ENCODE measurements around the gene SLC35B3. TPM values are rescaled to one million over a fixed set of nuclear protein-coding genes. Genes with fewer than 3 reads are reported as not detected.

Gene SLC35B3
- total and polyA plus RNA-seq, 10 of the 15 experiments (the other 5 are each of a cell fraction or from before 2014, with no cell fraction given): 10.5 to 28.1 (median 12.4) TPM

DNA sequence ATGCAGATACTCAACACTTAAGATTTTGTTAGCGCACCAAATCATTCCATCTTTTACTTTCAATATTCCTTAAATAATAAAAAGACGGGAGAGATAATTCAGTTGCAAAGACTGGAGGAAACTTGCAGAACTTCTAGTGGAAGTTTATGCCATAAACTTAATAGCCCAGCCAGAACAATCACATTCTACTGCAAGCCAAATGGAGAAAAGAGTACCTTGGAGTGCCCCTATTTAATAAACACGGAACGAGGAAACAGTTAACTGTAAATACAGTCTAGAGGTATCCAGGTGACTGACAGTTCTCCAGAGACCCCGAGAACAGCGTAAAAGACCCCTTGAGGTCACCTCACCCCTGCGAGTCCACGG is 635 bp downstream of the SLC35B3 start:
- peak overlapping the region; percentile 70 for H3K4me2 ChIP-seq (ENCODE audit: control insufficient read depth, insufficient read depth)
- intact Hi-C loops (cut with micrococcal nuclease; ENCODE audit: unreplicated experiment): no loop called here
- FAIRE-seq (no peak), DNase-seq (ENCODE audit: low read depth, low spot score) (no peak), ATAC-seq (peak; percentile 60)
- no TSS peak for BruUV-seq (replicated peaks)
- peak overlapping the region; percentile 90 for H3K27ac ChIP-seq (ENCODE audit: control insufficient read depth, insufficient read depth)
- RAD21 ChIA-PET (ENCODE audit: unreplicated experiment): no interaction called here
- H4K20me1 ChIP-seq (ENCODE audit: control insufficient read depth, insufficient read depth): no peaks in the 10 kb centered on the region
- H2AFZ ChIP-seq (ENCODE audit: control insufficient read depth, low read depth, low read length): peak overlapping the region; percentile 95
- POLR2A ChIA-PET: no interaction called here
- no peaks in the 10 kb centered on the region for H3K27me3 ChIP-seq (replicated peaks in 1 of 2; ENCODE audit: control insufficient read depth in 2 of 2, insufficient read depth in 2 of 2, low read length in 1 of 2)
- H3K4me3 ChIP-seq: peak overlapping the region; percentile 87
- SMC1A ChIA-PET (ENCODE audit: uncharacterized antibody, unreplicated experiment): no interaction called here
- 8% methylated on average over 8 of the region's 8 CpGs for WGBS (ENCODE audit: insufficient coverage, insufficient replicate concordance, low lambda C conversion rate, missing lambda C conversion rate)
- H3K9ac ChIP-seq (ENCODE audit: control insufficient read depth, insufficient read depth, low read length): peak overlapping the region; percentile 83
- H3K4me1 ChIP-seq (ENCODE audit: control insufficient read depth, insufficient read depth, low read length): no peaks in the 10 kb centered on the region
- TF ChIP-seq, protein P1, sequence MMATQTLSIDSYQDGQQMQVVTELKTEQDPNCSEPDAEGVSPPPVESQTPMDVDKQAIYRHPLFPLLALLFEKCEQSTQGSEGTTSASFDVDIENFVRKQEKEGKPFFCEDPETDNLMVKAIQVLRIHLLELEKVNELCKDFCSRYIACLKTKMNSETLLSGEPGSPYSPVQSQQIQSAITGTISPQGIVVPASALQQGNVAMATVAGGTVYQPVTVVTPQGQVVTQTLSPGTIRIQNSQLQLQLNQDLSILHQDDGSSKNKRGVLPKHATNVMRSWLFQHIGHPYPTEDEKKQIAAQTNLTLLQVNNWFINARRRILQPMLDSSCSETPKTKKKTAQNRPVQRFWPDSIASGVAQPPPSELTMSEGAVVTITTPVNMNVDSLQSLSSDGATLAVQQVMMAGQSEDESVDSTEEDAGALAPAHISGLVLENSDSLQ (IDR thresholded peaks at IDR 0.05): peak; percentile 64
- no peak for TF ChIP-seq GABPA (IDR thresholded peaks at IDR 0.05; ENCODE audit: low read depth)
- peaks cover 26% of the 10 kb centered on the region for H3K79me2 ChIP-seq (ENCODE audit: control insufficient read depth, insufficient read depth, low read length)
- CTCF ChIA-PET: no interaction called here
- peaks cover 0 to 4% of the 10 kb centered on the region in 2 experiments; a peak in 1 of 4 replicates for H3K36me3 ChIP-seq (ENCODE audit: control insufficient read depth in 2 of 2, insufficient read depth in 2 of 2, low read length in 1 of 2)
- H3K9me3 ChIP-seq (replicated peaks; ENCODE audit: control insufficient read depth, insufficient read depth, low read length): no peaks in the 10 kb centered on the region; the same call in 2 of the 3 replicates
- in situ Hi-C loops (cut with MboI): no loop called here

DNA sequence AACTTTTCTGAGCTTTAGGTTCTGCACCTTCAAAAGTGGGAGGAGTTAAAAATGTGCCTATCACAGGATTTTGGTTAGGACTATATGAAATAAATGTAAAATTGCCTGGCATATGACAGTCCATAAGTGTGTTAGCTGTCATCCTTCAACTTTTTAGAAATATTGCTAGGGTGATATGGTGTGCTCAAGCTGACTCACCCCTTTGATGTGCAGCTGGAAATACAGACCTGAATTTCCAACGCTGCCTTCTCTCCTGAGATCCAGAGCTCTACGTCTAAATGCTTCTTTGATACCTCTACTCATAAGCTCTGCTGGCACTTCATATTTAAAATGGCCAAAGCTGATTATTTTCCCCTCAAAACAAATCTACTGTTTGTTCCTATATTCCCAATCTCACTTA is 2.7 kb downstream of the SLC35B3 start:
- no peak for FAIRE-seq
- no peak overlapping the region for H3K4me2 ChIP-seq (ENCODE audit: control insufficient read depth, insufficient read depth)
- intact Hi-C loops (cut with micrococcal nuclease; ENCODE audit: unreplicated experiment): no loop called here

More for the DNA sequence above, 2.7 kb downstream of the SLC35B3 start:
- no peaks in the 10 kb centered on the region; the same call in 2 of the 3 replicates for H3K9me3 ChIP-seq (replicated peaks; ENCODE audit: control insufficient read depth, insufficient read depth, low read length)
- H3K27me3 ChIP-seq (replicated peaks in 1 of 2; ENCODE audit: control insufficient read depth in 2 of 2, insufficient read depth in 2 of 2, low read length in 1 of 2): no peaks in the 10 kb centered on the region
- H3K36me3 ChIP-seq (ENCODE audit: control insufficient read depth in 2 of 2, insufficient read depth in 2 of 2, low read length in 1 of 2): peaks cover 0 to 8% of the 10 kb centered on the region in 2 experiments; a peak in 2 of 4 replicates
- no peaks in the 10 kb centered on the region for H3K4me1 ChIP-seq (ENCODE audit: control insufficient read depth, insufficient read depth, low read length)
- no peaks in the 10 kb centered on the region for H4K20me1 ChIP-seq (ENCODE audit: control insufficient read depth, insufficient read depth)
- no TSS peak for BruUV-seq (replicated peaks)
- WGBS (ENCODE audit: insufficient coverage, insufficient replicate concordance, low lambda C conversion rate, missing lambda C conversion rate): 100% methylated on average over 2 of the region's 2 CpGs
- in situ Hi-C loops (cut with MboI): no loop called here
- ATAC-seq (no peak), DNase-seq (ENCODE audit: low read depth, low spot score) (no peak)
- CTCF ChIA-PET: no interaction called here
- no peak overlapping the region for H3K27ac ChIP-seq (ENCODE audit: control insufficient read depth, insufficient read depth)
- TF ChIP-seq RCOR1 (conservative IDR thresholded peaks at IDR 0.05; ENCODE audit: low read depth, low read length) (no peak), NRF1 (conservative IDR thresholded peaks at IDR 0.05; ENCODE audit: low read depth, low read length) (no peak), RAD21 (IDR thresholded peaks at IDR 0.05; ENCODE audit: insufficient read depth, low read depth, low read length) (no peak), KDM1A (IDR thresholded peaks at IDR 0.05; ENCODE audit: borderline replicate concordance) (no peak), GABPA (IDR thresholded peaks at IDR 0.05; ENCODE audit: low read depth) (no peak), ESRRA (IDR thresholded peaks at IDR 0.05; ENCODE audit: low read length) (no peak), JUNB (IDR thresholded peaks at IDR 0.05) (no peak), EZH2 (IDR thresholded peaks at IDR 0.05; ENCODE audit: borderline replicate concordance, control insufficient read depth, low read depth, low read length) (no peak), SIN3A (IDR thresholded peaks at IDR 0.05; ENCODE audit: low read depth, low read length) (no peak), PAX5 (IDR thresholded peaks at IDR 0.05; ENCODE audit: borderline replicate concordance, low read depth, low read length) (no peak), MEF2B (IDR thresholded peaks at IDR 0.05; ENCODE audit: partially characterized antibody, poor library complexity, severe bottlenecking) (no peak), MTA2 (IDR thresholded peaks at IDR 0.05; ENCODE audit: low read depth) (no peak), BACH1 (IDR thresholded peaks at IDR 0.05; ENCODE audit: borderline replicate concordance) (no peak), BRCA1 (IDR thresholded peaks at IDR 0.05; ENCODE audit: low read depth, low read length) (no peak), RAD51 (IDR thresholded peaks at IDR 0.05) (no peak)
- TF ChIP-seq, protein P2, sequence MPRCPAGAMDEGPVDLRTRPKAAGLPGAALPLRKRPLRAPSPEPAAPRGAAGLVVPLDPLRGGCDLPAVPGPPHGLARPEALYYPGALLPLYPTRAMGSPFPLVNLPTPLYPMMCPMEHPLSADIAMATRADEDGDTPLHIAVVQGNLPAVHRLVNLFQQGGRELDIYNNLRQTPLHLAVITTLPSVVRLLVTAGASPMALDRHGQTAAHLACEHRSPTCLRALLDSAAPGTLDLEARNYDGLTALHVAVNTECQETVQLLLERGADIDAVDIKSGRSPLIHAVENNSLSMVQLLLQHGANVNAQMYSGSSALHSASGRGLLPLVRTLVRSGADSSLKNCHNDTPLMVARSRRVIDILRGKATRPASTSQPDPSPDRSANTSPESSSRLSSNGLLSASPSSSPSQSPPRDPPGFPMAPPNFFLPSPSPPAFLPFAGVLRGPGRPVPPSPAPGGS (IDR thresholded peaks at IDR 0.05; ENCODE audit: borderline replicate concordance, insufficient read depth, low read depth, low read length, poor library complexity, severe bottlenecking): no peak
- peaks cover 26% of the 10 kb centered on the region for H3K79me2 ChIP-seq (ENCODE audit: control insufficient read depth, insufficient read depth, low read length)
- POLR2A ChIA-PET: interaction anchor here (0.8 to 1.3 kb wide), 3 partner anchors 9 to 332 kb away, joined by 3 to 4 read pairs (median 3); no protein-coding TSS in a partner anchor
- H3K4me3 ChIP-seq: no peak overlapping the region
- SMC1A ChIA-PET (ENCODE audit: uncharacterized antibody, unreplicated experiment): interaction anchor here (1.1 kb wide), 2 partner anchors 34 to 82 kb away, joined by 3 read pairs; no protein-coding TSS in a partner anchor
- RAD21 ChIA-PET (ENCODE audit: unreplicated experiment): no interaction called here
- no peak overlapping the region for H2AFZ ChIP-seq (ENCODE audit: control insufficient read depth, low read depth, low read length)
- H3K9ac ChIP-seq (ENCODE audit: control insufficient read depth, insufficient read depth, low read length): no peak overlapping the region

All from GM12878 (cell line).